Hematopoietic multipotent progenitor cell treated with erythropoietin and hydrocortisone succinate and interleukin-3 and kit ligand, for 4 days (in vitro differentiated cells): ENCODE measurements around the gene CDKL4.
"Not testable (repeated sequence)": the region's sequence is repeated elsewhere in the genome, so short reads cannot be mapped to it uniquely, and the experiment has no call there.

ENCODE experiments used
- DNase-seq: peaks from one replicate; pipeline ENCODE4 v3.0.0-alpha.2; 2015

Gene CDKL4

GRCh38 chr2:39243469-39244123 is at the start of gene CDKL4:
TSS of gene CDKL4 (minus strand) at chr2:39243970.
- DNase-seq: no peak

- no peak for DNase-seq
Observed at GRCh38 chr2:39290433-39290832, 46.7 kb upstream of the CDKL4 start.

- DNase-seq: no peak
Observed at GRCh38 chr2:39289609-39290008, 45.8 kb upstream of the CDKL4 start.

- no peak for DNase-seq
Observed at GRCh38 chr2:39283561-39283960, 39.8 kb upstream of the CDKL4 start.

- DNase-seq: no peak
Observed at GRCh38 chr2:39281391-39281790, 37.6 kb upstream of the CDKL4 start.

- no peak for DNase-seq
Observed at GRCh38 chr2:39275016-39275415, 31.2 kb upstream of the CDKL4 start.

- DNase-seq: no peak
Observed at GRCh38 chr2:39269941-39270340, 26.2 kb upstream of the CDKL4 start.

- DNase-seq: no peak
Observed at GRCh38 chr2:39266916-39267434, 23.2 kb upstream of the CDKL4 start.

- peak; percentile 12 for DNase-seq
Observed at GRCh38 chr2:39266139-39266805, 22.5 kb upstream of the CDKL4 start.

- no peak for DNase-seq
Observed at GRCh38 chr2:39265315-39265714, 21.5 kb upstream of the CDKL4 start.

DNA sequence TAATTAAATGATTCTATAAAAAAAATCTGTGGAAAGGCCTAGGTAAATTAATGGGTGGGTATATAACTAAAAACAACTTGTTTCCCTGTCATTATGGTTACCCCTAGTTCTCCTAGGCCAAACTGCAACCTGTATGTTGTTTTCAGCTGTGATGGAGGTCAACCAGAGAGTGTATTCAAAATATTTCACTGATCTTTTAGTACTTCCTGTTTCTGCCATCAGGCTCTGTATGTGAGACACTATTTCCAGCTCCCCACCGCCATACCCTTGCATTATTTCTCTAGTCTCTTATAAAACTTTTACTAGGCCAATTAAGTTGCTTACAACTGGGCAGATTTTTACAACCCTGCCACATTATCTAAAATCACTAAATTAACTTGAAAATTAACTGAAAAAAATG is 21.0 kb upstream of the CDKL4 start:
- peak; percentile 16 for DNase-seq

- DNase-seq: no peak
Observed at GRCh38 chr2:39260087-39260486, 16.3 kb upstream of the CDKL4 start.

GRCh38 chr2:39256040-39256439 is 12.3 kb upstream of the CDKL4 start:
- no peak for DNase-seq

DNA sequence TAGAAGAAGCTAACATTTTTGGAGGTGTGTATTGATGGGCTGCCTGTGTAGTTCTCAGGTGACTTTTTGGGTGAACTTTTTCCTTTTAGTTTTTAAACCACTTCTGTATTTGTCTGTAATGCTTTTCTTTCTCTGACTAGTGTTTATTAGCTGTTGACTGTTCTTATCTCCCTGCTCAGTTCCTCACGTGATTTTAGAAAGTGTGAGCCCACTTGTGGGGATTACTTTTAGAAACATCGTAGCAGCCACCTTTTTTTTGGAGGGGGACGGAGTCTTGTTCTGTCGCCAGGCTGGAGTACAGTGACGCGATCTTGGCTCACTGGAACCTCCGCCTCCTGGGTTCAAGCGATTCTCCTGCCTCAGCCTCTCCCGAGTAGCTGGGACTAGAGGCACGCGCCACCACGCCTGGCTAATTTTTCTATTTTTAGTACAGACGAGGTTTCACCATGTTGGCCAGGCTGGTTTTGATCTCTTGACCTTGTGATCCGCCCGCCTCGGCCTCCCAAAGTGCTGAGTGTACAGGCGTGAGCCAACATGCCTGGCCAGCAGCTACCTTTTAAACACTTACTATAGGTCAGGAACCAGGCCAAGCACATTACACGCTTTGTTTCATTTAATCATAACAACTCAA is 9.2 kb upstream of the CDKL4 start:
- DNase-seq: no peak

DNA sequence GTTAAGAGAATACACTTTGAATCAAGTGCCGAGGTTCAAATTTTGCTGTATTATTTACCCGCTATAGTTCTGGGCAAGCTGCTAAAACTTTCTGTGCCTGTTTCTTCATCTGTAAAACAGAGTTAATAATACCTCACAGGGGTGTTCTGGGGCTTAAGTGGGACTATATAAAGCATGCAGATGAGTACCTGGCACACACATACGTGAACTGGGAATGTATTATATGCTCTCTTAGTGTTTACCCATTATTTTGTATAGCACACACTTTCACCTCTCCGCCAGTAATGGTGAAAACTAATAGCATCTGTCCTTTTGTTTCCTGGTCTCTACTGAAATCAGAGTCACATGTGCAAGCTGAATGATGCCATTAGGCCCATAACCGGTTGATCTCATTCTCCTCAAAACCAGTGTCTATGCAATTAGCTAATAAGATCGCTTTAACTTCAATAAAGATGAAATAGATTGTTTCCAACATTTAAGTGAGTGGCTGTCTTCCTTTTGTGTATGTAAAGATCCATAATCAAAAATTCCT is 3.8 kb upstream of the CDKL4 start:
- DNase-seq: no peak

DNA sequence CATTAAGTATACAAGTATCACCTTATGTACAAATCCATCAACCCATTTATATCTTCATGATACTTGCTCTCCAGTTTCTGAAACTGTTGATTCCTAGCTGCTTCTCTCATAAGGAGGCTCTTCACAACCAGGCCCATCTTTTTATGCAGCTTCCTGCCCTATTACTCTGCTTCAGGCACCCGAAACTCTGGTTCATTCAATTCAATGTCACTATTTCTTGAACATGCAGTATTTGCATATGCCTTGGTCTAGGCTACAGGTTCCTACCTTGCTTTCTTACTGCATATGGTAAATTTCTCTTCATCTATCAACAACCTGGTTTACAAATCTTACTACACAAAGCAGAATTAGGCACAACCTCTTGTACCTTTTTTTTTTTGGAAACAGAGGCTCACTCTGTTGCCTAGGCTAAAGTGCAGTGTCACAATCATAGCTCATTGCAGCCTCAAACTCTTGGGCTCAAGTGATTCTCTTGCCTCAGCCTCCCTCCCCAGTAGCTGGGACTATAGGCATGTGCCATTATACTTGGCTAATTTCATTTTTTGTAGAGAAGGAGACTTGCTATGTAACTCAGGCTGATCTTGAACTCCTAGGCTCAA is 2.7 kb upstream of the CDKL4 start:
- DNase-seq: no peak

DNA sequence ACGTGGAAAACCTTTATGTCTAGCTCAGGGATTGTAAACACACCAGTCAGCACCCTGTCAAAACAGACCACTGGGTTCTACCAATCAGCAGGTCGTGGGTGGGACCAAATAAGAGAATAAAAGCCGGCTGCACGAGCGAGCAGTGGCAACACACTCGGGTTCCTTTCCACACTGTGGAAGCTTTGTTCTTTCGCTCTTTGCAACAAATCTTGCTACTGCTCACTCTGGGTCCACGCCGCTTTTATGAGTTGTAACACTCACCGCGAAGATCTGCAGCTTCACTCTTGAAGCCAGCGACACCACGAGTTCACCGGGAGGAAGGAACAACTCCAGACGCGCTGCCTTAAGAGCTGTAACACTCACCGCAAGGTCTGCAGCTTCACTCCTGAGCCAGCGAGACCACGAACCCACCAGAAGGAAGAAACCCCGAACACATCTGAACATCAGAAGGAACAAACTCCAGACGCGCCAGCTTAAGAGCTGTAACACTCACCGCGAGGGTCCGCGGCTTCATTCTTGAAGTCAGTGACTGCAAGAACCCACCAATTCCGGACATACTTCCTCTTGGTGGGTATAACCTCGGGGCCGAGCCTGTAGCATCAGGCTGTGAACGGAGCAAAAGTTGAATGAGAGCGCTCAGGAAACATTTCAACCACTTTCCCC is 1.3 kb upstream of the CDKL4 start:
- peak; percentile 61 for DNase-seq

DNA sequence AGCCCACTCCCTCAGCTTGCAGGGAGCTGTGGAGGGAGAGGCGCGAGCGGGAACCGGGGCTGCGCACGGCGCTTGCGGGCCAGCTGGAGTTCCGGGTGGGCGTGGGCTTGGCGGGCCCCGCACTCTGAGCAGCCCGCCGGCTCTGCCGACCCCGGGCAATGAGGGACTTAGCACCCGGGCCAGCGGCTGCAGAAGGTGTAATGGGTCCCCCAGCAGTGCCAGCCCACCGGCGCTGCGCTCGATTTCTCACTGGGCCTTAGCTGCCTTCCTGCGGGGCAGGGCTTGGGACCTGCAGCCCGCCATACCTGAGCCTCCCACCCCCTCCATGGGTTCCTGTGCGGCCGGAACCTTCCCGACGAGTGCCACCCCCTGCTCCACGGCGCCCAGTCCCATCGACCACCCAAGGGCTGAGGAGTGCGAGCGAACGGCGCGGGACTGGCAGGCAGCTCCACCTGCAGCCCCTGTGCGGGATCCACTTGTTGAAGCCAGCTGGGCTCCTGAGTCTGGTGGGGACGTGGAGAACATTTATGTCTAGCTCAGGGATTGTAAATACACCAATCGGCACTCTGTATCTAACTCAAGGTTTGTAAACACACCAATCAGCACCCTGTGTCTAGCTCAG is 582 bp upstream of the CDKL4 start:
- not testable (repeated sequence) for DNase-seq

DNA sequence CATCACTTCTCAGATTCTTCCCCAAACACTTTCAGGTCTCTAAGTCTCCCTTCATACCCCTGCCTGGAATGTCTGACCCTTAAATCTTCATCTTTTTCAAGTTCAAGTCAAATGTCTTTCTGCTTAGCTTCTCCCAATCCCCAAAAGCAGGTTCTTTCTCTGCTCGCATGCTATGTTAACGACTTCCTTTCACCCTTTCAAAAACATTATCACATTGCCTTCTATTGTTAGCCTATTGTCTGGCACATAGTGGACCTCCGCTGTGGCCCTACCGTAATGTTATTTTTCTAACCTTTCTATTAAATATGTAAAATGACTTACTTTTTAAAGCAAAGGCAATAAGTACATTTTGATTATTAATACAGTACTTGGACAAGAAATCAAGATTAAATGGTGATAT is 2.2 kb downstream of the CDKL4 start:
- no peak for DNase-seq

DNA sequence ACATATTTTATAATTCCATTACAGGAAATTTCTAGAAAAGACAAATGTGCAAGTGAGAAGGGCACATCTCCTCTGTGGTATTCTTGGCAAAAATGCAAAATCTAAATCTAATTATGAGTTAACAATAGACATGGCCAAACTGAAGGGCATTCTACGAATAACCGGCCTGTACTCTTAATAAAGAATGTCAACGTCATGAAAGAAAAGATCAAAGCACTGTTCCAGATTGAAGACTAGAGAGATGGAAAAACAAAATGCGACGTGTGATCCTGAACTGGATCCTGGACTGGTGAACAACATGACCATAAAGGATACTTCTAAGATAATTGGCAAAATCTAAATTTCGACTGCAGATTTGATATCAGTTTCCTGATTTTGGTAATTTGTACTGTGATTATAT is 3.0 kb downstream of the CDKL4 start:
- no peak for DNase-seq

DNA sequence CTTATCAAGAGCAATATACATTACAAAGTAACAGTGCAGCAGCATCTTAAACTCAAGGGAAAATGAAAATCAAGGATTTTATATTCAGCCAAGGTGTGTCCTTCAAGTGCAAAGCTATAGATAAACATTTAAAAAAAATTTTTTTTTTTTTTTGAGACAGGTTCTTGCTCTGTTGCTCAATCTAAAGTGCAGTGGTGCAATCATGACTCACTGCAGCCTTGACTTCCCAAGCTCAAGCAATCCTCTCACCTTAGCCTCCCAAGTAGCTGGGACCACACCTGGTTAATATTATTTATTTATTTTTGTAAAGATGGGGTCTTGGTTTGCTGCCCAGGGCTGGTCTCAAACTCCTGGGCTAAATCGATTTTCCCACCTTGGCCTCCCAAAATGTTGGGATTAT is 9.0 kb downstream of the CDKL4 start:
- no peak for DNase-seq

- no peak for DNase-seq
Observed at GRCh38 chr2:39232141-39232540, 11.6 kb downstream of the CDKL4 start.
